NCI-H2107 treated with DMSO at 0.1 percent for 48 hours (cell line): ENCODE measurements around the gene IFIH1.

Experiments
- DNase-seq: peaks from one replicate; lab custom pipeline; 2025; ENCODE audit not compliant: unreplicated experiment; lab: John Stamatoyannopoulos, UW

The IFIH1 gene

GRCh38 chr2:162258686-162259085 lies 59.8 kb downstream of the IFIH1 start:
- no peak for DNase-seq

GRCh38 chr2:162258169-162258568 lies 60.3 kb downstream of the IFIH1 start:
- DNase-seq = no peak

DNA sequence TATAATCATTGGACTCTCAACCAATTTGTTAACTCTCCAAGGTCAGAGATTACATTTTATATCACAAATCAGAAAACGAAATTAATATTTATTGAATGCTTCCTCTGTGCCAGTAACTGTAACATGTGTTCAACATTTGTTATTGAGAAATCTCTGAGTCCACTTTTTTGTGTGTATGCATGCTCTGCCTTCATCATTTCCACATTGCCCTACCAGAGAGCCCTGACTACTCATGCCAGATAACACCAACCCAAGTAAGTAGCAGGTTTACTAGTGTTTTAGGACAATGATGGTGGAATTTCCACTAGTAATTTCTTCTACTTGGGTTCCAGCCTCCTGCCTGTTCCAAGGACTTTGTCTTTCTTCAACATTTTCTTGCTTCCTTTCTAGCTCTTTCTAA lies 61.1 kb downstream of the IFIH1 start:
- DNase-seq = no peak

DNA sequence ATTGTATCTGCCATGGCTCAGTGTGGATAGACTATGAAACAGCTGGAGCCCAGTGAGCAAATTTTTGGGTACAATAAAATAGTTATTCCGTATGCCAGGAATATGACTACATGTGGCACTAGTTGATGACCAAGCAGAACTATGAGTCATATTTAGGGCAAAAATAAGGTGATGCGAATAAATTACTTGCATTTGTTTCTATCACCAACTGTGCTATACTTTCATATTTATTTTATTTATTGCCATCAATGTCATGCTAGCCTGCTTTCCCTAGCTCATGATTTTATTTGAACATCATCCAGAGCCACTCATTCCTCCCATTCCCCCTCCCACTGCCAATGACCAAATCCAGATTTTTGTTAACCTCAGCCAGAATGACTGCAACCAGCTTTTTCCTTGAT lies 61.9 kb downstream of the IFIH1 start:
- no peak for DNase-seq

- DNase-seq = no peak
These were observed 64.1 kb downstream of the IFIH1 start for GRCh38 chr2:162254236-162254871.

DNA sequence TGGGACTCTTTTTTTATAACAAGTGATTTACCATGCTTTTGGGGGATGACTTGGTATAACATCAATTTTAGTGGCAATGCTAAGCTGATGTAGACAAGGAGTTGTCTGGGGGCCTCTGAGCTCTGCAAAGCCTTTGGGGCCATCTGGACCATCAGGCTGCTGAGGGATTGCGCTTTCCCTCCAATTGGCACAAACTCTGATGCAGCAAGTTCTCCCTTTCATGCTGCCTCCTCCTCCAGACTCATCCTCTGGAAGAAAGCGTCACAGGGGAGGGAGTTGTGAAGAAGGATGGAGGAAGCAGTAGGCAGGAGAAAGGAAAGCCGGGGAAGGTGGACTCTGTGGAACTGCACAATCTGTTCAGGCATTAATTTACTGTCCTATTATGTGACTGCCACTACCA lies 65.0 kb downstream of the IFIH1 start:
- DNase-seq = no peak

DNA sequence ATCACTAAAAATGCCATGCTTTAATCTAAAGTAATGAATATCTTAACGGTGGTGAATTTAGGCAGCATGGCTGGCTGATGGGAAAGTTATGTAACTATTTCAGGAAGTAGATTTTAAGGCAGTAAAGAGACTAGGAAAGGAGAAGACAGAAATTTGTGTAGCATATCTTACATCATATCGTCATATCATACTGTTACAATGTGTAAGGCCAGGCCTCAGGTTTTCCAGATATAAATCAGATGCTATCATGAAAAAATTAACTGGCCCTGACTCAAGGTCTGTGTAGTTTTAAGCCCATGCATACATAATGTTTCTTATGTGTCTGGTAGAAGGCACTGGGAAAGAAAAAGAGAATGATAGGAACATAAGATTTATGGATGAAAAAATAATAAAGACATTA lies 66.3 kb downstream of the IFIH1 start:
- no peak for DNase-seq

GRCh38 chr2:162245781-162246180 lies 72.7 kb downstream of the IFIH1 start:
- no peak for DNase-seq

GRCh38 chr2:162245061-162245460 lies 73.4 kb downstream of the IFIH1 start:
- DNase-seq = no peak

DNA sequence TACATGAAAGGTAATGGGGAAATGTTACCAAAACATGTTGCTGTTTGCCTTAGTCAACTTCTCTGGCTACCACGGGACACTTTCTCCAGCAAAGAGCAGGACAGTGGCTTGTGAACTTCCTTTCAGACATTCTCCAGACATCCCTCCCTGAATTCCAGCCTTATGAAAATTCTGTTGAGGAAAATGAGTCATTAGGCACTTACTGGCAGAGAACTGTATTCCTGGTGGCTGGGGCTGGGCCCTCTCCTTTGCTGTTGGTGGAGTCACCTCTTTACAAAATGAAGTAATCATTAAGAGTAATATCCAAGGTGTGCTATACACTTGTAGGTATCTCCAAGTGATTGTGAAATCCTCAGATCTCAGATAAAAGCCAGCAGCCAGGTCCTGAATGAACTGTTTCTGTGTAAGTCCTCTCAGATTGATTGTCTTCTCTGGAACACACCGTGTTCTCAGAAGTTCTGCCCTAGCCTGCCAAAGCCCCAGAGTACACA lies 73.9 kb downstream of the IFIH1 start:
- no peak for DNase-seq

GRCh38 chr2:162243715-162244114 lies 74.8 kb downstream of the IFIH1 start:
- DNase-seq = no peak

- no peak for DNase-seq
These were observed 75.2 kb downstream of the IFIH1 start, which contains the start of gene FAP for GRCh38 chr2:162243294-162243693. Gene FAP (minus strand): TSS chr2:162243445. CDS start chr2:162243327, 118 bp downstream.

DNA sequence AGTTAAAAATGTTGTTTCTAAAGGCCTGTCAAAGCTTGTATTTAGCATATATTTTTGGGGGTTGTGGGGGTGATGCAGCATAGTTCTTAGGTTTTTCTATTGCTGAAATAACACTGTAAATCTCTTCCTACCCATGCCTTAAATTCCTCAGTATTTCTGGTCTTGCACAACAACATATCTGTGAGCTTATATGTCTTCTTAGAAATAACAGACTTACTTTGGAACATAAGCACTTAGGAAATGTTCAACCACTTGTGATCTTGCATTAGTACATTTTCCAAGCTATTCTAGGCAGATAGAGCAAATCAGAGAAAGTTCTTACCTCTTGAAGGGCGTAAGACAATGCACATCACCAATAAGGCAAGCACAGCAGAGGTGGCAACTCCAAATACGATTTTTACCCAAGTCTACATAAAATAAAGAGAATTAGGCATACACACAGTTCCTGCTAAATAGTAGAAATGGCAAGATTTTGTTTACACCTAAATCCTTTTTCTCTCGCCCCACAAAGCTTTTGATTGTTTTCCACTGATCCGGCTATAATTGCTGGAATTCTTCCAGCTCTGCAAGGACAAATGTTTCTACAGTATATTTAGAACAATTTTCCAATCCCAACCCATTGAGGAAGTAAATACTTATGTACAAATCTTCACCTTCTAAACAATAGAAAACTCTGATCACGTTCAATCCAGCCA lies 75.8 kb downstream of the IFIH1 start:
- no peak for DNase-seq

DNA sequence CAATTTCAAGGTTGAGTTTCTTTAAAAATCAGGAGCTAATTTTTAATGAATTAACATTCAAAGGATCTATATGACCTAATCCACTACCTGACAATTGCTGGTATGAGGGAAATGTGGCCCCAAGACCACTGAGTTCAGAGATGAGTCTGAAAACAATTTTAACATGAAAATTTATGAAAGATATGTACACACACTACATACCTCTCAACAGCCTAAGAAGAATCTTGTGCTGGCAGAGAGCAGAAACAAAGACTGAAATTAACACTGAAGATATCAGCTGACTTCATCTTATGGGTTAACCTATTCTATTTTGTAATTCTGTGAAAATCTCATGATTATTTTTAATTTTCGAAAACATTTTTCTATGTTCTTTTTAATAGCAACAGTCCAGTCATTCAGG lies 76.9 kb downstream of the IFIH1 start:
- no peak for DNase-seq

DNA sequence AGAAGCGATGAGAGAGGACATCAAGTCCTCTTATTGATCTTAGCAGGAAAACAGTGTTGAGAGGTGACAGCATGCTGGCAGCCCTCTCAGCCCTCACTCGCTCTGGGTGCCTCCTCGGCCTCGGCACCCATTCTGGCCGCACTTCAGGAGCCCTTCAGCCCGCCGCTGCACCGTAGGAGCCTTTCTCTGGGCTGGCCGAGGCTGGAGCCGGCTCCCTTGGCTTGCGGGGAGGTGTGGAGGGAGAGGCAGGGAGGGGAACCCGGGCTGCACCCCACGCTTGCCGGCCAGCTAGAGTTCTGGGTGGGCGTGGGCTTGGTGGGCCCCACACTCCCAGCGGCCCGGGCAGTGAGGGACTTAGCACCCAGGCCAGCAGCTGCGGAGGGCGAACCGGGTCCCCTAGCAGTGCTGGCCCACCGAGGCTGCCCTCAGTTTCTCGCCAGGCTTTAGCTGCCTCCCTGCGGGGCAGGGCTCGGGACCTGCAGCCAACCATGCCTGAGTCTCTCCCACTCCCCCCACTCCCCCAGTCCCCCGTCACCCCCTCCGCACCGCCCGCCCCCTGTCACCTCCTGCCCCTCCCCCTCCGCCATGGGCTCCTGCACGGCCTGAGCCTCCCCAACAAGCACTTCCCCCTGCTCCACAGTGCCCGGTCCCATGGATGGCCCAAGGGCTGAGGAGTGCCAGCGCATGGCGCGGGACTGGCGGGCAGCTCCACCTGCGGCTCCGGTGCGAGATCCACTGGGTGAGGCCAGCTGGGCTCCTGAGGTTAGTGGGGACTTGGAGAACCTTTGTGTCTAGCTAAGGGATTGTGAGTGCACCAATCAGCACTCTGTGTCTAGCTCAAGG lies 83.6 kb downstream of the IFIH1 start:
- no peak for DNase-seq

DNA sequence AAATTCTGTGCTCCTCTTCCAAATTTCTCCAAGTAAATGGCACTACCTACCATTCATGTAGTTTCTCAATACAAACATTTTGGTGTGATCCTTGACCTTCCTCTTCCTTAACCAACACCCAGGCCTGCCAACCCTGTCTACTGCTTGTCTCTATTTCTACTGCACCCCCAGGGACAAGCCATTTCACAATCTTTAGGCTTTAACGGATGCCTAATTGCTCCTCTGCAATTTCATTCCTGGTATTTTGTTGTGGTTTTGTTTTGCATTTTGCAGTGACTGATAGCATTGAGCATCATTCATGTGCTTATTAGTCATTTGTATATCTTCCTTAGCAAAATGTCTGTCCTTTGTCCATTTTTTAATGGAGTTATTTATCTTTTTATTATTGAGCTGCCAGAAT lies 85.3 kb downstream of the IFIH1 start:
- no peak for DNase-seq

DNA sequence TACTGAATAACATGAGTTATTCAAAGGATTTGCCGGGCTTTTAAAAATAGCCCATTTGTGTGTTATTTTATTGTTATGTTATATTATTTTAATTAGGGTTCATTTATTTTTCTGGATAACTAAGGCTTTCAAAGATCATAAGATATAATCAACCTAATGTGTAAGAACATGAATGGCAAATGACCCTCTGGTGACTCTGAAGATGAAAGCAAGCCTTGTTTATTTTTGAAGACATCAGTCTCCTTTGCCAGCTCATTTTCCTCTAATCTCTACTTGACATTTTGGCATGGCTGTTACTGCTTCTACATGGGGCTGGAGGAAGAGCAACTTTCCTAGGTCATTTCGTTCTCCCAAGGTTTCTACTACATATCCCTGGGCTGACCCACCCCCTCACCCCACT lies 85.8 kb downstream of the IFIH1 start:
- DNase-seq = no peak

DNA sequence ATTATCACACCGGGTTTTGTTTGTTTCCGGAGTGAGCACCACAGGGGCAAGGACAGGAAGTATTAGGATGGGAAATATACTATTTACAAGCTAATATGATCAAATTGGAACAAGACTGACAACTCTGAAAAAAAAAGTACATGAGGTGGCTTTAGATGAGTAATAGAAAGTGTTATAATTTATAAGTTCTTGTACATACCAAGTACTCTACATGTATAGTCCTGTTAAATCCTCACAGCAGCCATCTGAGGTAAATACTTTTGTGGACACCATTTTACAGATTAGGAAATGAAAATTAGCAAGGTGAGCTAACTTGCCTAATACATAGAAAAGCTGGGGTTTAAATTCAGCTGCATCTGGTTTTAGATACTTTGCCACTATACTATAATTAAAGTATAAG lies 86.5 kb downstream of the IFIH1 start:
- no peak for DNase-seq

GRCh38 chr2:162230761-162231160 lies 87.7 kb downstream of the IFIH1 start:
- no peak for DNase-seq

GRCh38 chr2:162226836-162227235 lies 91.6 kb downstream of the IFIH1 start:
- DNase-seq = no peak

GRCh38 chr2:162221064-162221463 lies 97.4 kb downstream of the IFIH1 start:
- no peak for DNase-seq

GRCh38 chr2:162220368-162220767 lies 98.1 kb downstream of the IFIH1 start:
- DNase-seq = no peak
